HG02623 (cell line): Measurements from ENCODE around the gene GPT2.
"Not testable (repeated sequence)": the region's sequence is repeated elsewhere in the genome, so short reads cannot be mapped to it uniquely, and the experiment has no call there.

ENCODE experiments used
- ATAC-seq: cut with Tn5 transposase; IDR thresholded peaks from one replicate; pipeline ENCODE4 v1.9.1; 2021; ENCODE audit warnings: moderate library complexity; ENCODE audit not compliant: unreplicated experiment

Gene GPT2

GRCh38 chr16:46862555-46863447 lies 21.4 kb upstream of the GPT2 start:
- ATAC-seq: no peak

- ATAC-seq: no peak
Observed at GRCh38 chr16:46866286-46866685, 17.9 kb upstream of the GPT2 start.

GRCh38 chr16:46867486-46867885 lies 16.7 kb upstream of the GPT2 start:
- ATAC-seq: not testable (repeated sequence)

GRCh38 chr16:46868891-46869290 lies 15.3 kb upstream of the GPT2 start:
- ATAC-seq: not testable (repeated sequence)

GRCh38 chr16:46871597-46871996 lies 12.6 kb upstream of the GPT2 start:
- no peak for ATAC-seq

GRCh38 chr16:46873201-46873600 lies 11.0 kb upstream of the GPT2 start:
- no peak for ATAC-seq

- ATAC-seq: no peak
Observed at GRCh38 chr16:46875243-46875642, 8.9 kb upstream of the GPT2 start.

GRCh38 chr16:46882304-46882939 lies 1.7 kb upstream of the GPT2 start:
- no peak for ATAC-seq

- no peak for ATAC-seq
Observed at GRCh38 chr16:46882940-46883307, 1.2 kb upstream of the GPT2 start.

GRCh38 chr16:46883353-46883689 lies 841 bp upstream of the GPT2 start:
- ATAC-seq: no peak

GRCh38 chr16:46884513-46885293 lies 541 bp downstream of the GPT2 start:
- no peak for ATAC-seq

- ATAC-seq: no peak
Observed at GRCh38 chr16:46885960-46886763, 2.0 kb downstream of the GPT2 start.

GRCh38 chr16:46886764-46887523 lies 2.8 kb downstream of the GPT2 start:
- ATAC-seq: no peak

- no peak for ATAC-seq
Observed at GRCh38 chr16:46887524-46887854, 3.3 kb downstream of the GPT2 start.

GRCh38 chr16:46889245-46889941 lies 5.2 kb downstream of the GPT2 start:
- ATAC-seq: no peak

- ATAC-seq: no peak
Observed at GRCh38 chr16:46889942-46890300, 5.8 kb downstream of the GPT2 start.

GRCh38 chr16:46891910-46892309 lies 7.7 kb downstream of the GPT2 start:
- ATAC-seq: no peak

- ATAC-seq: no peak
Observed at GRCh38 chr16:46894036-46894672, 10.0 kb downstream of the GPT2 start.
